GM18498 (cell line): Measurements from ENCODE around the gene PEX5.
"Not testable (repeated sequence)": the region's sequence is repeated elsewhere in the genome, so short reads cannot be mapped to it uniquely, and the experiment has no call there.

Experiments
- ATAC-seq: cut with Tn5 transposase; IDR thresholded peaks from one replicate; pipeline ENCODE4 v1.9.1; 2021; ENCODE audit warnings: mild to moderate bottlenecking, moderate library complexity; ENCODE audit not compliant: unreplicated experiment

PEX5 gene

GRCh38 chr12:7158781-7159609, 30.5 kb upstream of the PEX5 start:
- ATAC-seq, result no peak

DNA sequence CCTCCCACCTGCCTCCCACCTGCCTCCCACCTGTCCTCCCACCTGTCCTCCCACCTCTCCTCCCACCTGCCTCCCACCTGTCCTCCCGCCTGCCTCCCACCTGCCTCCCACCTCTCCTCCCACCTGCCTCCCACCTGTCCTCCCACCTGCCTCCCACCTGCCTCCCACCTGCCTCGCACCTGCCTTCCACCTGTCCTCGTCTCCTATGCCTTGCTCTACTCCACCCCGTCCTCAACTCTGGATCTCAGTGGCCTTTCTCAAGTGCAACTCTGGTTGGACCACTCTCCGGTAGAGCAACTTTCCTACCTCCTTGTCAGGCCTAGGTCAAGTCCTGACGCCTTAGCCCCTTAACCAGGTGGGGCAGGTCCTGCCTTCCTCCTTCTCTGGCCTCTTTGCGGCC, 29.3 kb upstream of the PEX5 start:
- ATAC-seq, result no peak

DNA sequence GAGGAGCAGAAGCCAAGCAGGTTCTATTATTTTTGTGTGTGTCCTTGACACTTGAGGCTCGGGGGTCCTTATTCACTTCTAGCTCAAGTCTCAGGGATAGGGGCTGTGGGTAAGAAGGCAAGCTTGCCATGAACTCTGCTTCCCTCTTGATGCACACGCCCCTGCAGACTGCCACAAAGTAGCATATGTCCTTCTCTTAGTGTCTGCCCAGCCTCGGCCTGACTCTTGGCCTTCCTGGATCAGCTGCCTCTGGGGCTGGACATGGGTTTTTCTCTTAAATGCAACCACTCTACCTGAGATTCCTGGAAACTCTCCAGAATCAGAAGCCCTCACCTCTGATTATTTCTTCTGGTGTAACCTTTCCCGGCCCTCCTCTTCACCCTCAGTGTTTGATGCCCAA, 28.2 kb upstream of the PEX5 start:
- ATAC-seq, result no peak

DNA sequence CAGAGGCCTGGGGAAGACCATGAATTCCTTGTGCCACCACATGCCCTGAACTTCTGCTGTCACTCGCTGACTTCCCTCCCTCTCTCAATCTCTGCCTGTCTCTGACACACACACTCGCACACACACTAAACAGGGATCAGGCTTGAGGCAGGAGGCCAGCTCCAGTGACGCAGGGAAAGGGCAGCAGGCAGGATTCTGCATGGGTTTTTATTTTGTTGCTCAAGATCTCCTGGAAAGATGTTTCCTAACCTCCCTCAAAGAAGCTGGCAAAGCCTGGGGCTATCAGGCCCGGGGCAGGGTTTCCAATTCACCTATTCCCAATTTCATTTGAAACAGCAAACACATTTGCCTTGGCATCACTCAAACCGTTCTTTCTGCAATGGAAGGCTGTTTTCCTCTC, 27.7 kb upstream of the PEX5 start:
- ATAC-seq, result no peak

- no peak for ATAC-seq
Observed at GRCh38 chr12:7162691-7163114, 26.8 kb upstream of the PEX5 start.

- ATAC-seq, result no peak
Observed at GRCh38 chr12:7169951-7170350, 19.5 kb upstream of the PEX5 start.

- ATAC-seq, result no peak
Observed at GRCh38 chr12:7171854-7172253, 17.6 kb upstream of the PEX5 start.

GRCh38 chr12:7175493-7175892, 14.0 kb upstream of the PEX5 start:
- ATAC-seq, result no peak

GRCh38 chr12:7176595-7176994, 12.9 kb upstream of the PEX5 start:
- ATAC-seq, result no peak

DNA sequence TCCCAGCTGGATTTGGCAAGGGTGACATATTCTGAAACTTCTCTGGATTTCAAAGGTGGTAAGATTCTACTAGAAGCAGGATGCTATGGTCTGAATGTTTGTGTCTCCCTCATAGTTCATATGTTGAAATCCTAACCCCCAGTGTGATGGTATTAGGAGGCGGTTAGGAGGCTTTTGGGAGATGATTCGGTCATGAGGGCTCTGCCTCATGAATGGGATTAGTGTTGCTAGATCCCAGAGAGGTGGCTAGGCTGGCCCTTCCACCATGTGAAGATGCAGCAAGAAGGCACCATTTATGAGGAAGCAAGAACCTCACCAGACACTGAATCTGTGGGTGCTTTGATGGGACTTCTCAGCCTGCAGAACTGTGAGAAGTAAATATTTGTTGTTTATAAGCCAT, 11.0 kb upstream of the PEX5 start:
- ATAC-seq, result no peak

- ATAC-seq, result no peak
Observed at GRCh38 chr12:7180685-7181084, 8.8 kb upstream of the PEX5 start.

DNA sequence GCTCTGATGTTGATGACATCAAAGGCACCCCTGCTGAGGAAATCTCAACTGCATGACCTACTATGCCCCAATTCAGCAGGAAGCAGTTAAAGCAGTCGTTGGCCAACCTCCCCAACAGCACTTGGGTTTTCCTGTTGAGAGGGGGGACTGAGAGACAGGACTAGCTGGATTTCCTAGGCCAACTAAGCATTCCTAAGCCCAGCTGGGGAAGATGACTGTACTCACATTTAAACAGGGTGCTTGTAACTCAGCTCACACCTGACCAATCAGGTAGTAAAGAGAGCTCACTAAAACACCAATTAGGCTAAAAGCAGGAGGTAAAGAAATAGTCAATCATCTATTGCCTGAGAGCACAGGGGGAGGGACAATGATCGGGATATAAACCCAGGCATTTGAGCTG, 3.4 kb upstream of the PEX5 start:
- ATAC-seq, result not testable (repeated sequence)

- ATAC-seq, result peak; percentile 40
Observed at GRCh38 chr12:7188562-7189397, 706 bp upstream of the PEX5 start.

GRCh38 chr12:7190268-7191055, 976 bp downstream of the PEX5 start:
- ATAC-seq, result no peak

GRCh38 chr12:7193674-7194073, 4.2 kb downstream of the PEX5 start:
- ATAC-seq, result no peak

DNA sequence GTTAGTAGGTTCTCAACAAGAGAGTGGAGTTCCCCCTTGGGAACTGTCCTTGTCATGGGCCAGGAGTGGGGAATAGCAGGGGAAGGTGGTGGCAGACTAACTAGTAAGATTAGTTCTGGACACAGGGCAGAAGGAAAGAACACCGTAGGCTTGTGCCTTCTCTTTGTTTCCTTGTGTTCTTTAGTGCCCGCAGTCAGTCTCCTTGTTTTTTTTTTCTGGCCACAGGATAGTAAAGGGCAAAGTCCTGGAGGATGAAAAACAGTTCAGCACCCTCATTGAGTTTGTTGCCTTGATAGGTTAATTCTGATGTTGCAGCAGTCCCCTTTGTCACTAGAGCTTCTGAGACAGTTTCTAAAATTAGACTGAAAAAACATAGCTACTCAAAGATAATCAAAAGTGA, 8.4 kb downstream of the PEX5 start:
- ATAC-seq, result no peak

- ATAC-seq, result no peak
Observed at GRCh38 chr12:7203109-7203508, 13.6 kb downstream of the PEX5 start.

- no peak for ATAC-seq
Observed at GRCh38 chr12:7205091-7205490, 15.6 kb downstream of the PEX5 start.

- ATAC-seq, result no peak
Observed at GRCh38 chr12:7206691-7207090, 17.2 kb downstream of the PEX5 start.

DNA sequence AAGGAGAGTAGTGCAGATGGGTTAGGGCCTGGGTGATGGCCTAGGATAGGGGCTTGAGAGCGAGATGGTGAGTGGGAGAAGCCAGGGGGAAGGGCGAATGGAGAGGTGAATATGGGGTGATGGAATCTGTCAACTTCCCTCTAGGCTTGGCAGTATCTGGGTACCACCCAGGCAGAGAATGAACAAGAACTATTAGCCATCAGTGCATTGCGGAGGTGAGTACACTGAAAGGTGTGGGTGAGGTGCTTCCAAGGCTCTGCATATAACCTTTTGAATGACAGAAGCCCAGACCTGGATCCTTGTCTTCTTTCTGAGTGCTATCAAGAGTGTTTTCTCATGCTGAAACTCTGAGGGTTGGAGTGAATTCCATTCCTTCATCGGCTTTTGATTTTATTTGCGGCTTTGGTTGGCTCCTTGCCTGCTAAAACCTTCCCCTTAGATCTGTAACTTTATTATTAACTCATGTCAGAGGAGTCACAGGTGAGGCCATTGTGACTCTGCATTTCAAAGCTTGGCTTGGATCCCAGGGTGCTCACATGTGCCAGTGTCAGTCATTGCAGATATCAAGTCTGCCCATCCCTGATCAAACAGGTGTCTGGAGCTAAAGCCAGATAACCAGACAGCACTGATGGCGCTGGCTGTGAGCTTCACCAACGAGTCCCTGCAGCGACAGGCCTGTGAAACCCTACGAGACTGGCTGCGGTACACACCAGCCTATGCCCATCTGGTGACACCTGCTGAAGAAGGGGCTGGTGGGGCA, 18.6 kb downstream of the PEX5 start:
- no peak for ATAC-seq

- no peak for ATAC-seq
Observed at GRCh38 chr12:7209958-7210357, 20.5 kb downstream of the PEX5 start.
